Tibial artery (tissue), 4 donors: ENCODE results near the gene BCL6B.

Source experiments
- DNase-seq, 2 donors: peaks; one replicate each; pipeline ENCODE4 v3.0.0-alpha.2; 2019
- H3K27ac ChIP-seq, 2 donors: fragments of 200-600 bp; sonication (generic) in 1 of 2; 1 replicate in 1 of 2; 2 replicates in 1 of 2; pipeline ENCODE4 v1.5.1; 2018 to 2019; ENCODE audit warnings: mild to moderate bottlenecking in 1 of 2
- H3K27me3 ChIP-seq, 2 donors: fragments of 200-600 bp; sonication (generic) in 1 of 2; one replicate each; pipeline versions ENCODE4 v1.5.1 to v1.6.0; 2016 to 2019
- H3K36me3 ChIP-seq, 3 donors: fragments of 200-600 bp; sonication (generic) in 2 of 3; one replicate each; pipeline ENCODE4 v1.5.1; 2016 to 2019; ENCODE audit warnings: mild to moderate bottlenecking in 2 of 3
- H3K4me1 ChIP-seq, 4 donors: fragments of 200-600 bp; sonication (generic) in 2 of 4; 1 replicate in 3 of 4; 2 replicates in 1 of 4; pipeline ENCODE4 v1.5.1; 2016 to 2019
- H3K4me3 ChIP-seq, 2 donors: fragments of 200-600 bp; sonication (generic) in 1 of 2; 1 replicate in 1 of 2; 2 replicates in 1 of 2; pipeline ENCODE4 v1.5.1; 2018 to 2019; ENCODE audit warnings: mild to moderate bottlenecking in 2 of 2
- H3K9me3 ChIP-seq, 3 donors: fragments of 200-600 bp; sonication (generic) in 1 of 3; one replicate each; pipeline ENCODE4 v1.5.1; 2016 to 2019
- CTCF ChIP-seq, 2 experiments: fragments of 200-600 bp in 1 of 2; fragments of 450-650 bp in 1 of 2; IDR thresholded peaks; one replicate each; pipeline ENCODE4 v1.5.1; 2017 to 2019; ENCODE audit warnings: antibody characterized with exemption in 2 of 2, mild to moderate bottlenecking in 1 of 2, moderate library complexity in 1 of 2
- intact Hi-C: fragments of 100-400 bp; cut with DNase I; formaldehyde crosslinking; loops from one replicate; pipeline ENCODE4 v1.15.0; 2023; ENCODE audit warnings: low total_unique reads

Gene BCL6B

GRCh38 chr17:7027335-7027734 lies 4.5 kb downstream of the BCL6B start:
- Histone ChIP-seq H3K9me3 (no peaks in the 10 kb centered on the region), H3K27ac (no peak overlapping the region), H3K27me3 (peaks cover 0 to 40% of the 10 kb centered on the region in 2 donors), H3K36me3 (no peaks in the 10 kb centered on the region), H3K4me1 (peaks cover 0 to 13% (median 10%) of the 10 kb centered on the region in 4 donors), H3K4me3 (no peak overlapping the region)
- no peak for DNase-seq
- intact Hi-C loops: no loop called here
- TF ChIP-seq CTCF (IDR thresholded peaks at IDR 0.05): no peak

GRCh38 chr17:7029096-7029495 lies 6.2 kb downstream of the BCL6B start:
- H3K27me3 ChIP-seq: peaks cover 0 to 29% of the 10 kb centered on the region in 2 donors
- TF ChIP-seq CTCF (IDR thresholded peaks at IDR 0.05): no peak
- no peak overlapping the region for H3K27ac ChIP-seq
- H3K4me1 ChIP-seq: no peaks in the 10 kb centered on the region
- intact Hi-C loops: no loop called here
- no peaks in the 10 kb centered on the region for H3K36me3 ChIP-seq
- no peak for DNase-seq
- no peak overlapping the region for H3K4me3 ChIP-seq
- H3K9me3 ChIP-seq: no peaks in the 10 kb centered on the region

- no peak for DNase-seq
- no peaks in the 10 kb centered on the region for H3K36me3 ChIP-seq
- intact Hi-C loops: no loop called here
- H3K27ac ChIP-seq: no peak overlapping the region
- no peak overlapping the region for H3K4me3 ChIP-seq
- H3K27me3 ChIP-seq: peaks cover 0 to 31% of the 10 kb centered on the region in 2 donors
- no peaks in the 10 kb centered on the region for H3K4me1 ChIP-seq
- no peak for TF ChIP-seq CTCF (IDR thresholded peaks at IDR 0.05)
- no peaks in the 10 kb centered on the region for H3K9me3 ChIP-seq
These were observed 6.8 kb downstream of the BCL6B start for GRCh38 chr17:7029659-7030058.

GRCh38 chr17:7034955-7035590 lies 12.2 kb downstream of the BCL6B start:
- Histone ChIP-seq H3K9me3 (no peaks in the 10 kb centered on the region), H3K36me3 (no peaks in the 10 kb centered on the region), H3K4me3 (peak overlapping the region; percentile 43 to 51), H3K27me3 (peaks cover 0 to 56% of the 10 kb centered on the region in 2 donors), H3K4me1 (peaks cover 0 to 19% (median 9%) of the 10 kb centered on the region in 4 donors), H3K27ac (peak overlapping the region; percentile 34 to 45)
- DNase-seq: no peak
- intact Hi-C loops: no loop called here
- TF ChIP-seq CTCF (IDR thresholded peaks at IDR 0.05): no peak

GRCh38 chr17:7035591-7036368 lies 12.9 kb downstream of the BCL6B start, which contains the start of gene SLC16A13:
Gene SLC16A13 (plus strand): TSS chr17:7036015. CDS start chr17:7036383, 368 bp downstream.
- H3K27me3 ChIP-seq: peaks cover 0 to 58% of the 10 kb centered on the region in 2 donors
- peak within 1 kb of the TSS; percentile 43 to 51 for H3K4me3 ChIP-seq
- H3K36me3 ChIP-seq: no peaks in the 10 kb centered on the region
- intact Hi-C loops: no loop called here
- no peaks in the 10 kb centered on the region for H3K9me3 ChIP-seq
- DNase-seq: peak; percentile 93
- H3K27ac ChIP-seq: peak within 1 kb of the TSS; percentile 34 to 45
- no peak for TF ChIP-seq CTCF (IDR thresholded peaks at IDR 0.05)
- peaks cover 0 to 19% (median 9%) of the 10 kb centered on the region in 4 donors for H3K4me1 ChIP-seq
